ENCODE data around the gene ADGRG1.
"Not testable (repeated sequence)": the region's sequence is repeated elsewhere in the genome, so short reads cannot be mapped to it uniquely, and the experiment has no call there.

ADGRG1 gene

DNA sequence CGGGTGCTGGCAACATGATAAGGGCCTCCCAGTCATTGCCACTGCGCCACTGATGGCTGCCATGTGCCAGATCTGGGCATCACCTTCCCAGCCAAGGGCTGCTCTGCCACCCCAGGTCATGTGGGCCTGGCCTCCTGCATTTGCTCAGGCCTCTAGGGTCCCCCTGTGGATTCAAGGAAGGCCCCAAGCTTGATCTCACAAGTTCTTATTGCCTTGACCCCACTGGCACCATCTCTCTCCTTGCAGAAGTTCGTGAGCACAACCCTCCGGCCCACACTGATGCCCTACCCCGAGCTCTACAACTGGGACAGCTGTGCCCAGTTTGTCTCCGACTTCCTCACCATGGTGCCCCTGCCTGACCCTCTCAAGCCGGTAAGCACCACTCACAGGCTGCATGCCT, 71.5 kb downstream of the ADGRG1 start:
- no peak for DNase-seq (ENCODE audit: low spot score)

DNA sequence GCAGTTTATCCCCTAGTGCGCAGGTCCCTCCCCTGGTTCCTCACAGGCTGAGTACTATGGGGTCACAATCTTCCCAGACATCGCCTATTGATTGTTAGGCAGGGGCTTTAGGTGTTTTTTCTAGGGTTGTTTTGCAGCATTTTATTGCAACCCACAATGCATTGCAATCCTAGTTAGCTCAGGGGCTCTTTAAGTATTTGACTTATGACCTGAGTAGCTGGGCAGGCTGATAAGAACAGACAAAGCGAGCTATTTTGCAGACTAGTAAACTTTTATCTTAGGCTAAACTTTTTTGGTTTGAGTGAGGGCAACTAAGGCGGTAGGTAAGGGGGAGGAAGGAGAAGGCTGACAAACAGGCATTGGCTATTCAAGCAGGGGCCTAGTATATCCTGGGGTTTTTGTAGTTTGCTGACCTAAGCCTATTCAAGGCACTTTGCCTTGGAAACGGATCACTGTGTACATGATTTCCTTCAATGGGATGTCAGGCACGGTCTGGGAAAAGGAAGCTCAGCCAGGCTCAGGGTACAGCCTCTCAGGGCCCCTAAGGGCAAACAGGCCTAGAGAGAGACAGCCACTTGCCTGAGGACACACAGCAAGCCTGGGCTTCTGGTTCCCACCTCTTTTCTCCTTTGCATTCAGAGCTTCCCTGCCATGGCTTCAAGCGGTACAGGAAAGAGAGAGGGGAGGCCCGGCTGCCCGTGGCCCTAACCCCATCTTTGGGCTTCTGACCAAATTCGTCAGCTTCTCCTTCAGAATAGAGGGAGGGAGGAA, 72.5 kb downstream of the ADGRG1 start:
- no peak for DNase-seq (ENCODE audit: low spot score)

DNA sequence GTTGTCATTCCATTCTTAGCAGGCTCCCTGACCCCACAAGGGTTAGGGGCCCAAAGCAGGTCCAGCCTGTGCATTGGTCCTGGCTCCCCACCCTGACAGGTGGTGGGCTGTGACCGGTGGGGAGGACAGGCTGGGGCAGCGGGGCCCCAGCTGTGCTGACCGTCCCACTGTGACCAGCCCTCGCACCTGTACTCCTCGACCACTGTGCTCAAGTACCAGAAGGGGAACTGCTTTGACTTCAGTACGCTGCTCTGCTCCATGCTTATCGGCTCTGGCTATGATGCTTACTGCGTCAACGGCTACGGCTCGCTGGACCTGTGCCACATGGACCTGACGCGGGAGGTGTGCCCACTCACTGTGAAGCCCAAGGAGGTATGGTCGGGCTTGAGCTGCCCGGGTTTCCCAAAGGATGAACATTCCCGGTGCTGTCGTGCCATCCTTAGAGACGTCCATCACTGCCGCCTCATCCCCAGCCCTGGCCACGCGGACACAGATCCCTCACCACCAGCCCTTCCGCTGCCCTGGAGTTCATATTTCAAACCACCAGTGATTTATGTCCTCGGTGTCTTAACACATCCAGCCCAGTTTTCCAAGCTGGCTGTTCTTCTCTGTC, 73.4 kb downstream of the ADGRG1 start:
- DNase-seq (ENCODE audit: low spot score), result no peak

DNA sequence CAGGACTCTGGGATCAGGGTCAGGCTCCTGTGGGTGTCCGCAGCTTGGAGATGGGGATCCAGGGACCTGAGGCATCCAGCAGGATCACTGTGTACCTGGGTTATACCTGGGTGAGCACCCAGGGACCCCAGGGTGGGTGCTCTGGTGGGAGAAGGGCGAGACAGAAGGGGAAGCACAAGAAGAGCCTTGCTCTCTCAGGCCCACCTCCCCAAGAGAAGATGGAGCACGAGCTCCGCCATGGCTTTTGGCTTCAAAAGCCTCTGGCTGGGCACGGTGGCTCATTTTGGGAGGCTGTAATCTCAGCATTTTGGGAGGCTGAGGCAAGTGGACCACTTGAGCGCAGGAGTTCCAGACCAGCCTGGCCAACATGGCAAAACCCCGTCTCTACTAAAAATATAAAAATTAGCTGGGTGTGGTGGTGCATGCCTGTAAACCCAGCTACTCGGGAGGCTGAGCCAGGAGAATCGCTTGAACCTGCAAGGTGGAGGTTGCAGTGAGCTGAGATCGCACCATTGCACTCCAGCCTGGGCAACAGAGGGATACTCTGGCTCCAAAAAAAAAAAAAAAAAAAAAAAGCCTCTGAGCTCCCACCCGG, 75.1 kb downstream of the ADGRG1 start:
- no peak for DNase-seq (ENCODE audit: low spot score)

DNA sequence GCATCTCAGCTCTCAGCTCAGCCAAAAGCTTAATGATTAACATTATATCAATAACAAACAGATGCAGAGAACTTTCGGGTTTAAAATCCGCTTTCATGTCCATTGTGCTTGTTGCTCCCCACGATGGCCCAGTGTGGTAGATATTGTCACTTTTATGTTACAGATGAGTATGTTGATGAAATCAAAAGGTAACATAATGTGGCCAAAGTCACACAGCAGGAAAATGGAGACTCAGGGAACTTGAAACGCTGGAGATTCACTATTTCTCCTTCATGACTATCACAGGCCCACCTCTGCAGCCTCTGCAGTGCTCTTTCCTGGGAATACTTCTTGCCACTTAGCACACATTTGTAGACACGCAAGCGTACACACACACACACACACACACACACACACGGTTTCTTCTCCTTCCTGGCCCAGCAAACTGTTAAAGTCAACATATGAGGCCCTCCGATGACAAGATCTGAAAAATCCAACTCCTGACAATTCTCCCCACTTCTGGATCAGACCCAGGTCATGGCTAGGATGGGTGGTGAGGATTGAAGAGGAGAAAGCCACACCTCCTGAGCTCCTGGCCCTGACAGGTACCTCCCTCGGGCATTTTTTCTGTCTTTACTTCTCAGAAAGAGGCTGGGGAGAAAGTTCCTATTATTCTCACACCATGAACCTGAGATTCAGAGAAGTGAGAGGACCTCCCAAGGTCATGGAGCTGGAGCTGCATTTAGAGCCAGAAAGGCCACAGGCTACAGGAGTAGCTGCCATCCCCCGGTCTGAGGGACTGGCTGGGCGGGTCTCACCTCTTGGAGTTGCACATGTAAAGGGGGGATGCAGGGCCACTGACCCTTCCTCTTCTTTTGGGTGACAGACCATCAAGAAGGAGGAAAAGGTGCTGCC, 75.8 kb downstream of the ADGRG1 start:
- no peak for DNase-seq (ENCODE audit: low spot score)

DNA sequence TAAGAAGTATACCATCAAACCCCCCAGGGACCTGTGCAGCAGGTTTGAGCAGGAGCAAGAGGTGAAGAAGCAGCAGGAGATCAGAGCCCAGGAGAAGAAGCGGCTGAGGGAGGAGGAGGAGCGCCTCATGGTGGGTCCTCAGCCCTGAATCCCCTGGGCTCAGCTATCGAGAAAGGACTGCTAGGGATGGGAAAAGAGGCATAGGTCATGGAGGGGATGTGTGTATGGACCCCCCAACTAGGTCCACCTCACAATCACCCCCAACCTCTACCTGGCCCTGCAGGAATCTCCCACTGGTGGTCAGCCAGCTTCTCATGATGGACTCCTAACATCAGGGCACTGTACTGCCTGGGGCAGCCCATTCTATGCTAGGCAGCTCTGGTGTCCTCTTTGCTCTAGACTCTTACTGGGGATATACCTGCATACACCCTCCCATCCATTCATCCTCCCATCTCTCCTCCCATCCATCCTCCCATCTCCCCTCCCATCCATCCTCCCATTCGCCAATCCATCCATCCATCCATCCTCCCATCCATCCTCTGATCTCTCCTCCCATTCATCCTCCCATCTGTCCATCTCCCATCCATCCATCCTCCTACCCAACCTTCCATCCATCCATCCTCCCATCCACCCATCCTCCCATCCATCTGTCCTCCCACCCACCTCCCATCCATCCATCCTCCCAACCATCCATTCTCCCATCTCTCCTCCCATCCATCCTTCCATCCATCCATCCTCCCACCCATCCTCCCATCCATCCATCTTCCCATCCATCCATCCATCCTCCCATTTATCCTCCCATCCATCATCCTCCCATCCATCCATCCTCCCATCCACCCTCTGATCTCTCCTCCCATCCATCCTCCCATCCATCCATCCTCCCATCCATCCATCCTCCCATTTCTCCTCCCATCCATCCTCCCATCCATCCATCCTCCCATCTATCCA, 76.7 kb downstream of the ADGRG1 start:
- no peak for DNase-seq (ENCODE audit: low spot score)

DNA sequence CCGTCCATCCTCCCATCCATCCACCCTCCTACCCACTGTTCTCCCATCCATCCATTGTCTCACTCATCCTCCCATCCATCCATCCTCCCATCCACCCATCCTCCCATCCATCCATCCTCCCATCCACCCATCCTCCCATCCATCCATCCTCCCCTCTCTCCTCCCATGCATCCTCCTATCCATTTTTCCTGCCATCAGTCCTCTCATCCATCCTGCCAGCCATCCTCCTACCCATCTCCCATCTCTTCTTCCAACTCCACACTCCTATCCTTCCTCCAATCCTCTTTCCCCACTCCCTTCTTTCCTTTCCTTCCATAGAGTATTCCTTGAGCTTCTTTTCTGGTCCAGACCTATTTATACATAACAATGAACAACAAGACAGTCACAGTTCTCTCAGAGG, 78.3 kb downstream of the ADGRG1 start:
- no peak for DNase-seq (ENCODE audit: low spot score)

DNA sequence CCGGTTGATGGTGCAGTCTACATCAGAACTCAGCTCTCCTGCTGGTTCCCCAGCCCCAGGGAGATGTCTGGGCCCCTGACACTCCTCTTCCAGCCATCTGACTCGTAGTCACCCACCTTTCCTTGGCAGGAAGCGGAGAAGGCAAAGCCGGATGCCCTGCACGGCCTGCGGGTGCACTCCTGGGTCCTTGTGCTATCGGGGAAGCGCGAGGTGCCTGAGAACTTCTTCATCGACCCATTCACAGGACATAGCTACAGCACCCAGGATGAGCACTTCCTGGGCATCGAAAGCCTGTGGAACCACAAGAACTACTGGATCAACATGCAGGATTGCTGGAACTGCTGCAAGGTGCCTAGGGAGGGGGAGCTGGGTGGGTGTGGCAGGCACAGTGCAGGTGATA, 78.9 kb downstream of the ADGRG1 start:
- no peak for DNase-seq (ENCODE audit: low spot score)

DNA sequence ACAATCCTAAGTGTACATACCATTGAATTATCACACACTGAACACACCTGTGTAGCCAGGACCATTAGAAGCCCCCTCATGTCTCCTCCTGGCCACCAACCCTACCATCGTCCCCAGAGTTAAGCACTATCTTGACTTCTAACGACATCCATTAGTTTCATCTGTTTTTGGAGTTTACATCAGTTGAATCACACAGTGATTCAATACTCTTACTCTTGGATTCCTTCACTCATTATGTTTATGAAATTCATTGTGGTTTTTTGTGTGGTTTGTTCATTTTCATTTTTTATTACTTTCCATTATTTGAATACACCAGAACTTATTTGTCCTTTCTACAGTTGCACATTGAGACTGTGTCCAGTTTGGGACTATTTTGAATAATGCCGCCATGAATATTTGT, 79.7 kb downstream of the ADGRG1 start:
- DNase-seq (ENCODE audit: low spot score), result no peak

DNA sequence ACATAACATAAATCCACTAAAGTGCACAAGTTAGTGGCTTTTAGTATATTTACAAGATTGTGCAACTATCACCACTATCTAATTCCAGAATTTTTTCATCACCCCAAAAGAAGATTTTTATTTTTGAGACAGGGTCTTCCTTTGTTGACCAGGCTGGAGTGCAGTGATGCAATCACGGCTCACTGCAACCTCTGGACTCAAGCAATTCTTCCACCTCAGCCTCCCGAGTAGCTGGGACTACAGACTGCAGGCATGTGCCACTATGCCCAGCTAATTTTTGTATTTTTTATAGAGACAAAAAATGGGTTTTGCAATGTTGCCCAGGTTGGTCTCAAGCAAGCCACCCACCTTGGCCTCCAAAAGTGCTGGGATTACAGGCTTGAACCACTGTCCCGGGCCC, 81.2 kb downstream of the ADGRG1 start:
- DNase-seq (ENCODE audit: low spot score), result no peak

DNA sequence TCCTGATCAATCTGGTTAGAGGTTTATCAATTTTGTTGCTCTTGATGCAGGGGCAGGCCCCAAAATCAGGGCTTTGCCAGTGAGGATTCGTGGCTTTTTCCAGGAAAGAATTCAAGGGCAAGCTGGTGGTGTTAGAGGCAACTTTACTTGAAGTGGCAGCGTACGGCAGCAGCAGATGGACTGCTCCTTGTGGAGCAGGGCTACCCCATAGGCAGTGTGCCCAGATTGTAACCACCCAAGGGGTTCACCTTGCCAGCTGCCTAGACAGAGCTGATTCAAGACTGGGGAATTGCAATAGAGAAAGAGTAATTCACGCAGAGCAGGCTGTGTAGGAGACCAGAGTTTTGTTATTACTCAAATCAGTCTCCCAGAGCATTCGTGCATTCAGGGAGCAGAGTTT, 82.9 kb downstream of the ADGRG1 start:
- no peak for DNase-seq (ENCODE audit: low spot score)

DNA sequence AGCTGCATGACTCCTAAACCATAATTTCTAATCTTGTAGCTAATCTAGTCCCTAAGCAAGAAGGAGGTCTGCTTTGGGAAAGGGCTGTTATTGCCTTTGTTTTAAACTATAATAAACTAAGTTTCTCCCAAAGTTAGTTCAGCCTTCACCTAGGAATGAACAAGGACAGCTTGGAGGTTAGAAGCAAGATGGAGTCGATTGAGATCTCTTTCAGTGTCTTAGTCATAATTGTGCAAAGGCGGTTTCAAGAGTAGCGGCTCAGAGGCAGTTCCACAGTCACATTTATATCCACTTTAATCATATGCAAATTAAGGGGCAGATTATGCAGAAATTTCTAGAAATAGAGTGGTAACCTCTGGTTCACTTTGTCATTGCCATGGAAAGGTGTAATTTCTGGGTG, 83.6 kb downstream of the ADGRG1 start:
- no peak for DNase-seq (ENCODE audit: low spot score)

DNA sequence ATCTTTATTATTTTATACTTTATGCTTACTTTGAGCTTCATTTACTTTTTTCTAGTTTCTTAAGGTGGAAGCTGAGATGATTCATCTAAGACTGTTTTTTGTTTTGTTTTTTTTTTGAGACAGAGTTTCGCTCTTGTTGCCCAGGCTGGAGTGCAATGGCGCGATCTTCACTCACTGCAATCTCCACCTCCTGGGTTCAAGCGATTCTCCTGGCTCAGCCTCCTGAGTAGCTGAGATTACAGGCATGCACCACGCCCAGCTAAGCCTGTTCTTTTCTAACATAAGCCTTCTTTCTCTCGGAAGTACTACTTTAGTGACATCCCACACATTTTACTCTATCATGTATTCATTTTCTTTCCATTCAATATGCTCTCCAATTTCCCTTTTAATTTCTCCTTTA, 84.1 kb downstream of the ADGRG1 start:
- DNase-seq (ENCODE audit: low spot score), result not testable (repeated sequence)

DNA sequence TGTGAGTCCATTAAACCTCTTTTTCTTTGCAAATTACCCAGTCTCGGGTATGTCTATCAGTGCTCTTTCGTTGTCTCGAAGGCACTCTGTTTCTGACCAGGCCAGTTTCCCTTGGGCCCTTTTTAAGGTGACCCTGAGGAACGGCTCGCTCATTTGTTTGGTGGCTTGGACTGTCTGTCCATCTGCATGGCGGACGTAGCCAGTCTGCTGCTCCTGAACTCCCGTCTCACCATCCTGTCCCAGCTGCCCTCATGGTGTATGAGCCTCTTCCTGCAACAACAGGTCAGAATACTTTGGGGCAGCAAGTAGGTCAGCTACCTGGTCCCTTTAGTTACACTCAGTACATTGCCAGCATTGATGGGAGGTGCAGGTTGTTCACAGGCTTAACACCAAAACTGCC, 85.2 kb downstream of the ADGRG1 start:
- DNase-seq (ENCODE audit: low spot score), result no peak

DNA sequence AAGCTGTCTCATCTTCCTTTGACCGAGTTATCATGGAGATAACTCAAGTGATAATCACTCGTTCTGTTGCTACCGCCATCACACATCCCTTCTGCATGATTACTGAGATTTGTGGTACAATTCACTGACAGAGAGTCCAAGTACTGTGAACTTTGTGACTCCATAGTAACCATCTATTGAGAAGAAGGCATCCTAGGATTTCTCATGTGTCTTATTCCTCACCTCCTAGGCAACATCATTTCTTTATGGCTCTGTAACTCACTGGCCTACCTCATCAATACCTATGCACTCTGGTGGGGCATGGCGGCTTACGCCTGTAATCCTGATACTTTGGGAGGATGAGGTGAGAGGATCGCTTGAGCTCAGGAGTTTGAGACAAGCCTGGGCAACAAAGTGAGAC, 85.6 kb downstream of the ADGRG1 start:
- DNase-seq (ENCODE audit: low spot score), result no peak
